Activated effector memory CD4-positive, alpha-beta T cell treated with anti-CD3 and anti-CD28 coated beads, Interleukin-2, amount 50 U/mL, for 16 hours (primary cell): ENCODE measurements around the gene NPAS3.

Source experiments
- DNase-seq: peaks from one replicate; pipeline ENCODE4 v3.0.0-alpha.2; 2020

Gene NPAS3

GRCh38 chr14:32938719-32939253, at the start of gene NPAS3:
NPAS3 (plus strand) TSS chr14:32938879.
- no peak for DNase-seq

GRCh38 chr14:32896979-32897697, 41.5 kb upstream of the NPAS3 start:
- no peak for DNase-seq

- no peak for DNase-seq
Measured at GRCh38 chr14:32897698-32898064, 41.0 kb upstream of the NPAS3 start.

GRCh38 chr14:32898876-32899275, 39.8 kb upstream of the NPAS3 start:
- no peak for DNase-seq

- no peak for DNase-seq
Measured at GRCh38 chr14:32900547-32900946, 38.1 kb upstream of the NPAS3 start.

GRCh38 chr14:32905013-32905412, 33.7 kb upstream of the NPAS3 start:
- no peak for DNase-seq

GRCh38 chr14:32906672-32907071, 32.0 kb upstream of the NPAS3 start:
- DNase-seq: no peak

GRCh38 chr14:32908196-32909084, 30.2 kb upstream of the NPAS3 start:
- DNase-seq: no peak

- no peak for DNase-seq
Measured at GRCh38 chr14:32913725-32914124, 25.0 kb upstream of the NPAS3 start.

- no peak for DNase-seq
Measured at GRCh38 chr14:32914391-32914790, 24.3 kb upstream of the NPAS3 start.

- DNase-seq: no peak
Measured at GRCh38 chr14:32920696-32921276, 17.9 kb upstream of the NPAS3 start.

- no peak for DNase-seq
Measured at GRCh38 chr14:32925439-32925838, 13.2 kb upstream of the NPAS3 start.

- no peak for DNase-seq
Measured at GRCh38 chr14:32932302-32932913, 6.3 kb upstream of the NPAS3 start.

GRCh38 chr14:32932914-32933628, 5.6 kb upstream of the NPAS3 start:
- DNase-seq: no peak

GRCh38 chr14:32933629-32934072, 5.0 kb upstream of the NPAS3 start:
- DNase-seq: no peak

GRCh38 chr14:32934073-32934880, 4.4 kb upstream of the NPAS3 start:
- DNase-seq: no peak

- no peak for DNase-seq
Measured at GRCh38 chr14:32934881-32935633, 3.6 kb upstream of the NPAS3 start.

GRCh38 chr14:32939254-32940065, 781 bp downstream of the NPAS3 start:
- DNase-seq: peak; percentile 69

GRCh38 chr14:32940066-32940651, 1.5 kb downstream of the NPAS3 start:
- DNase-seq: no peak
